Measurements from ENCODE around the gene GPHN. TPM values are rescaled to one million over a fixed set of nuclear protein-coding genes. Genes with fewer than 3 reads are reported as not detected.

The GPHN gene
- total RNA-seq, 1 donor from 2014 or later, result 33.4 TPM

- no peak overlapping the region for H3K27ac ChIP-seq (replicated peaks)
- no peak overlapping the region for H3K4me3 ChIP-seq
- H3K36me3 ChIP-seq, result no peaks in the 10 kb centered on the region
- H3K9me3 ChIP-seq (replicated peaks), result peaks cover 27% of the 10 kb centered on the region
- TF ChIP-seq CTCF (IDR thresholded peaks at IDR 0.05; ENCODE audit: borderline replicate concordance), result no peak
- H3K4me1 ChIP-seq, result no peaks in the 10 kb centered on the region
- H3K27me3 ChIP-seq (ENCODE audit: low read depth), result no peaks in the 10 kb centered on the region
- DNase-seq, result no peak
- intact Hi-C loops (cut with micrococcal nuclease), result no loop called here
Measured at GRCh38 chr14:66472251-66472650, 35.7 kb upstream of the GPHN start.

DNA sequence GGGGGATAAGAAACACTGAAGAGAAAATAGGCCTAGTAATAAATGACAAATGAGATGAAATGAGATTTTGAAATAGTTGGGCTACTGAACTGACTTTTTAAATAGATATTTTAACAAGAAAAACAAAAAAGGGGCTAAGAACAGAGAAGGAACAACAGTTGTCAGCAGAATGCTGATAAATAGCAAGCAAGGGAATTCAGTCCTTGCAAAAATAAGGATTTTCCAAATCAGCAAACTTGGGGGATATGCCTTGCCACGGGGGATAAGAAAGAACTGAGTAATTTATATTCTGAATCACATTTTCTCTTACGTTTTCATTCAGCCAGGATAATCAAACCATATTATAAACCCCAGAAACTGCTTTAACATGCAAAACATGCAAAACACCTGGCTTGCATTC is 34.7 kb upstream of the GPHN start:
- DNase-seq, result no peak
- no peaks in the 10 kb centered on the region for H3K4me1 ChIP-seq
- intact Hi-C loops (cut with micrococcal nuclease), result no loop called here
- no peaks in the 10 kb centered on the region for H3K27me3 ChIP-seq (ENCODE audit: low read depth)
- H3K36me3 ChIP-seq, result no peaks in the 10 kb centered on the region
- H3K27ac ChIP-seq (replicated peaks), result no peak overlapping the region
- TF ChIP-seq CTCF (IDR thresholded peaks at IDR 0.05; ENCODE audit: borderline replicate concordance), result no peak
- no peak overlapping the region for H3K4me3 ChIP-seq
- peaks cover 27% of the 10 kb centered on the region for H3K9me3 ChIP-seq (replicated peaks)

DNA sequence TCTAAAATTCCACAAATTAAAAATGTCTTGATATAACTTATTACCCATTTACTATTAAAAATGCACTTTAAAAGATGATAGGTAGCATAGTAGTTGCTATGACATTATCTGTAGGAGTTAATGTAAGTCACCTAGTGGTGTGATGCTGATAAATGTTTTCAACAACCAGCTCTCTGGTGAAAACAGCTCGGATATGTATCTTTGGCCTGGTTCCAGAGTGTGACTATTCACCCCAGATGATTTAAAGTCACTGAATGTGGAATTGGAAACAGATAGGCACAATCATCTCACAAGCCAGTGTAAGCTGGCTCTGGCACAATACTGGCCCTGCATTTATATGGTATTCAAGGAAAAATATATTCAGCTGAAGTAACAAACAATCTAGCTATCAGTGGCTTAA is 31.0 kb upstream of the GPHN start:
- no peak for DNase-seq
- no peak overlapping the region for H3K4me3 ChIP-seq
- TF ChIP-seq CTCF (IDR thresholded peaks at IDR 0.05; ENCODE audit: borderline replicate concordance), result no peak

DNA sequence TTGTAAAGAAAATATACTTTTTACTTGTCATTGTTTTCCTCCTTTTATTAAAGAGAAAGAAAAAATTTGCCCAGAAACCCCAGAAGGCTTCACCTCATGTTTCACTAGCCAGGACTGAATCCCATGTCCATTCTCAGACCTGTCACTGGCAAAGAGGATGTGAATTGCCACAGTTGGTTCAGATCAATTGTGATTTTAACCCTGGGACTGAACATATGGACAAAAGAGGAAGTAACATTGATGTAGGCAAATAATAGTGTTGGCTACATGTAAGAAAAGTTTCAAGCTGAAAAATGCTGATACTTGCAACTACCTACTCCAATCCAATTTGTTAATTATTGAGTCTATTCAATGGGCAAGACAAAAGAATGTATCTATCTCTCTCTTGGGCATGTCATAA is 30.4 kb upstream of the GPHN start:
- intact Hi-C loops (cut with micrococcal nuclease), result no loop called here
- no peak for DNase-seq
- no peak for TF ChIP-seq CTCF (IDR thresholded peaks at IDR 0.05; ENCODE audit: borderline replicate concordance)
- Histone ChIP-seq H3K4me1 (peaks cover 7% of the 10 kb centered on the region), H3K27ac (replicated peaks) (no peak overlapping the region), H3K27me3 (ENCODE audit: low read depth) (no peaks in the 10 kb centered on the region), H3K9me3 (replicated peaks) (no peaks in the 10 kb centered on the region), H3K36me3 (no peaks in the 10 kb centered on the region), H3K4me3 (no peak overlapping the region)

More for the DNA sequence above, 31.0 kb upstream of the GPHN start:
- Histone ChIP-seq H3K4me1 (peaks cover under 1% of the 10 kb centered on the region), H3K36me3 (no peaks in the 10 kb centered on the region), H3K9me3 (replicated peaks) (no peaks in the 10 kb centered on the region), H3K27me3 (ENCODE audit: low read depth) (no peaks in the 10 kb centered on the region), H3K27ac (replicated peaks) (no peak overlapping the region)
- intact Hi-C loops (cut with micrococcal nuclease), result no loop called here

DNA sequence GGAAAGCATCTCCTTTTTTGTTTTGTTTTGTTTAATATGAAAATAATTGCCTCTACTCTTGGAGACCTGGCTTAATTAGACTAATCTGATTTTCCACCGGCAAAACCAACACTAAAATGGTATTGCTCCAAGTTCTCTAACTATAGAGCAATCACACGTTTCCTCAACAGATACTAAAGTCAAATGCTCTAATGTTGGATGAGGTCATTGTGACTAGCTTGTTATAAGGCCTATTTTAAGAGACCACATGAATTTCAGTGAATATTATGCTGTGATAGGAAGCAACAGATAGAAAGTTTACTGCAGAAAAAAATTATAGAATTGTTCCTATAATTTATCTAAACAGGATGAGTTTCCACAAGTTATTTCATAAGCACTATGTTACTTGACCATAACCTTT is 25.1 kb upstream of the GPHN start:
- H3K27me3 ChIP-seq (ENCODE audit: low read depth), result no peaks in the 10 kb centered on the region
- H3K36me3 ChIP-seq, result no peaks in the 10 kb centered on the region
- TF ChIP-seq CTCF (IDR thresholded peaks at IDR 0.05; ENCODE audit: borderline replicate concordance), result no peak
- peaks cover 19% of the 10 kb centered on the region for H3K4me1 ChIP-seq
- DNase-seq, result no peak
- no peak overlapping the region for H3K4me3 ChIP-seq
- peak overlapping the region; percentile 63 for H3K27ac ChIP-seq (replicated peaks)
- intact Hi-C loops (cut with micrococcal nuclease), result no loop called here
- H3K9me3 ChIP-seq (replicated peaks), result no peaks in the 10 kb centered on the region

DNA sequence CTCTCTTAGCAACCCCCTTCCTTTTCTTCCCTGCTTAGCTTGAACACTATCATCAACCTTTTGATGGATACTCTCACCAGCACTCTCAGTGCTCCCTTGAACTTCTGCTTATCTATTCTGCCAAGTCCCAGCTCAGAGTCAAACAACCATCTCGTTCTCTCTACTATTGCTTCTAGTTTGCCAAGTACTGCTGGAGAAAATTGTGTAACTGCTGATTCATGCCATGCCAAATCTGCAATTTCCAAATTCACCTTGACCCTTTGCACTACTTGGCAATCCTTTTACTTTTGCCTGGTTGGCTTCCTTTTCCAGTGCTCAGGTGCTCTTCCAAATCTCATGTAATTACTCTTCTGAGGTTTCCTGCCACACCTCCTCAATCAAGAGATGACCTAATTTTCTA is 24.6 kb upstream of the GPHN start:
- H3K27ac ChIP-seq (replicated peaks), result peak overlapping the region; percentile 63
- intact Hi-C loops (cut with micrococcal nuclease), result no loop called here
- DNase-seq, result no peak
- no peak for TF ChIP-seq CTCF (IDR thresholded peaks at IDR 0.05; ENCODE audit: borderline replicate concordance)
- H3K27me3 ChIP-seq (ENCODE audit: low read depth), result no peaks in the 10 kb centered on the region
- H3K4me1 ChIP-seq, result peaks cover 19% of the 10 kb centered on the region
- H3K4me3 ChIP-seq, result no peak overlapping the region
- H3K9me3 ChIP-seq (replicated peaks), result no peaks in the 10 kb centered on the region
- H3K36me3 ChIP-seq, result no peaks in the 10 kb centered on the region

All from left ventricle myocardium inferior (tissue), 1 donor.